GM21367 (cell line): Measurements from ENCODE around the gene CDKL5.

Experiments
- ATAC-seq: cut with Tn5 transposase; IDR thresholded peaks from one replicate; pipeline ENCODE4 v1.9.1; 2021; ENCODE audit not compliant: unreplicated experiment

The CDKL5 gene

GRCh38 chrX:18687856-18688495, 262.6 kb downstream of the CDKL5 start:
- ATAC-seq = no peak

DNA sequence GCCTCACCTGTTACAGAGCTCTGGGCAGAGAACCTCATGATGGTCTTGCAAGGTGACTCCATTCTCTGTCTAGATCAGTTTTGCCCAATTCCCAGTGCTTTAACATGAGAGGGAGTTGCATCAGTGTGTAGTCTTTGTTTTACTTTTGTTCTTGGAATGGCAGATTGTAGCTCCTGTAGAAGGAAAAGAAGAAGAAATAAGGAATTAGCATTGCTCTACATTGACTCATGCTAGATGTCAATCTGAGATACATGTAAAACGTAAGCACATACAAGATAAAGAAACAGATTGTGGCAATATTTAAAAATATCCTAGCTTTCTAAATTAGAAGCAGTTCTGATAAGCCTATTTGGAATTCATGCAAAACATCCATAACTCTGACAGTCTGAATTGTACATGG, 266.0 kb downstream of the CDKL5 start:
- no peak for ATAC-seq

DNA sequence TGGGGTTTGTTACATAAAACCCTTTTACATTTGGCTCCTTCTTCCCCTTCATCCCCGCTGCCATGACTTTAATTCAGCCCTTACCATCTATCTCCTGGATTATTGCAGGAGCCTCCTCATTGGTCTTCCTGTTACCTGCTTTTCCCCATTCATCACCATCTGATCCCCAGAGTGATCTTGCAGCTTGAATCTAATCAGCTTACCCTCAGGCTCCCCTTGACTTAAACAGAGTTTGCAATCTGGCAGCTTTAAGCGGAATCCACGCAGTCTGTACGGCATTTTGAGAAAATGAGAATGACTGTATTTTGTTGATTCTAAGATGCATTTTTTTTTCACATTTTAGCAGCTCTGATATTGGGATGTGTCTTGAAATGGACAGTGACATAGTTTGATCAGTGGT, 267.1 kb downstream of the CDKL5 start:
- no peak for ATAC-seq

DNA sequence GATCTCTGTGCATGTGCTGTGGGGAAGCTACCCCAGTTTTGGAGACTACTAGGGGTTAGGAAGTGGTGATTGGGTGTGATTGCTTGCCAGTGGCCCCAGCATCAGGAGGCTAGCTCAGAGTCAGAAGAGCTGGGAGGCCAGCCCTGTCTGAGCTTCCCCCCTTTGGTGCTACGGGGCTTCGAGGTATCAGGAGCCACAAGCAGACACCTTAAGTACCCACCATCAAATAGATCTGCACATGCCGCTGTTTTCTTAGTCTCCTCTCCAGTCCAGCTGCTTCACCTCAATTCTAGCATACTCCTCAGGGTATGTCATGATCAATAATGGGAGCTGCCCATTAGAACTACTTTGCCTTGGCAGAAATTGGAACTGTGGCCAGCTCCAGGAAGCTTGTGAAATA, 271.2 kb downstream of the CDKL5 start:
- no peak for ATAC-seq

DNA sequence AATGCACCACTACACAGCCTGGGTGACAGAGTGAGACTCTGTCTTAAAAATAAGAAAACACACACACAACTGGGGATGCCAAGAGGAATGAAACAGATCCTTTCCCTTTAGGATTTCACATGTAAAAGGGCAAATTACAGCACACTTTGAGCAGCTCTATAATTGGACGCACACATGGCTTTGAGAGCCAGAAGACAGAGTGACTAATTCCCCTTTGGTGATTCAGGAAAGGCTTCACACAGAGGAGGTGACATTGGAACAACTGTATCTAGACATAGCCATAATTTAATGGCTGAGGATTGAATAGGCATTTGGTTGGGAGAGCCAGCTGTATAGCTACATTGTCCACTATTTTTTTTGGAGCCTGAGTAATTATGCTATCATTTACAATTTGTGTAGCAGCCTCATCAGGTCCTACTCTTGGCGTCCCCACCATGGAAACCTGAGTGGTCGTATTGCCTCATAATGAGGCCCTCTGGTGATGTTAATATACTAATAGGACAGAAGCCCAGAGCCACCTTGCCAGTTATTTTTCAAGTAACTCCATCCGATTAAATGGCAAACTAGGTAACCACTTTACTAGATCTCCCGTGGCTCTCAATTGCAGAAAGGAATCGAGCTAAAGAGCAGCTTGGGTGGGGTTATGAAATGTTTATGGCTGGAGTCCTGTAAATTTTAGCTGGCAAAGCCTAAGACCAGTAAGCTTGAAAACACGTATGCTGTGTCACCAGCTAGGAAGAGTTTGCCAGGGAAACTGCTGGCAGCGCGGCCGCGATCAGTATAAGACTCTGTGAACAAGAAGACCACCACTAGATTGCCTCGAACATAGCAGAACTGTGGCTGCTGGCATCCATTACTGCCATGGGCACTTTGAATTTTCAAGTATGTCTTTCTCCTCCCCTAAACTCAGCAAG, 273.6 kb downstream of the CDKL5 start:
- no peak for ATAC-seq

DNA sequence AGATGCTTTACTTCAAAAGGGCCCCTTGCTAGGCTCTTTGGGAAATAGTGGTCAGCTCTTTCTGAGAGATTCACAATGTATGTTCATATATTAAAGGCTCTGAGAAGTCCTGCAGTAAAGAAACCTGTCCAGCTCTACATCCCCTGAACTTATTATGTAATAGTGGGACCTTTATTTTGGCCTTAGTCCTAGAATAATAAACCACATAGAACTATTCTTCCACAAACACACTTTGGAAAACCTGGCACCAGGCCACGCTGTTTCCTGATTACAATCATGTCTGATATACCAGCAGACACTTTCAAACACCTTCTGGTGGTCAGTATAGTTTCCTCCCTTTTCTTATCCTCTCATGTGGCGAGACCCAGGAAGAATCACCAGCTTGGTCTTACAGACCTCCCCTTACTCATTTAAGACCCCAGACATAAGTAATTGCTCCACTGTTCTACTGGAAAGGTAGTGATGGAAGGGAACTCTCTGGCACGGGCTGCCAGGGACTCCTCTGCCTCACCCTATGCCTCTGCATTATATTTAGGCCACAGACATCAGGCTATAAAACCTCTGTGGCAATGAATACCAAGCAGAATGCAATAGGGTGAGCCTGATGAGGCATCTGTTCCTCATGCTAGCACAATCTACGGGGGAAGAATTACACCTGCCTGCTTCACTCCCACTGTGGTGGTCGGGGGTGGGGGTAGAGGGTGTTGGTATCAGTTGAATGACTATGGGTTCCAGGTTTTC, 276.4 kb downstream of the CDKL5 start:
- ATAC-seq = no peak

GRCh38 chrX:18702362-18703195, 277.2 kb downstream of the CDKL5 start:
- no peak for ATAC-seq
